A673 (cell line): ENCODE measurements around the gene PFKFB3. TPM values are rescaled to one million over a fixed set of nuclear protein-coding genes. Genes with fewer than 3 reads are reported as not detected.
"Not testable (repeated sequence)": the region's sequence is repeated elsewhere in the genome, so short reads cannot be mapped to it uniquely, and the experiment has no call there.

Source experiments
- BruUV-seq: library from RNA; stranded (reverse); fragments of 400-500 nt; replicated peaks from 2 replicates; lab custom pipeline; 2021; lab: Mats Ljungman, UMichigan
- CTCF ChIA-PET: fragments of 300-600 bp; sonication (Branson Sonifier 250); formaldehyde crosslinking; loops from one replicate; lab custom pipeline; 2022; ENCODE audit warnings: antibody characterized with exemption; lab: Charles Lee
- POLR2A ChIA-PET: fragments of 300-600 bp; sonication (Branson Sonifier 250); formaldehyde crosslinking; loops from one replicate; lab custom pipeline; 2022; ENCODE audit warnings: antibody characterized with exemption; ENCODE audit not compliant: low non-redundant PET; lab: Charles Lee
- DNase-seq: peaks from one replicate; pipeline ENCODE4 v3.0.0-alpha.2; 2015; ENCODE audit warnings: low spot score
- H3K27ac ChIP-seq: fragments of 200-600 bp; sonication (generic); 2 replicates; pipeline ENCODE4 v1.5.1; 2016; ENCODE audit warnings: mixed run types, low read depth, mild to moderate bottlenecking, mixed read lengths, antibody characterized with exemption, low read length; ENCODE audit not compliant: poor library complexity, severe bottlenecking
- H3K27me3 ChIP-seq: fragments of 200-600 bp; sonication (generic); replicated peaks from 2 replicates; pipeline ENCODE4 v1.6.1; 2017; ENCODE audit warnings: mixed run types, low read depth, mild to moderate bottlenecking, mixed read lengths, antibody characterized with exemption, low read length; ENCODE audit not compliant: insufficient read depth, poor library complexity
- H3K36me3 ChIP-seq: fragments of 200-600 bp; sonication (generic); 2 replicates; pipeline ENCODE4 v1.6.1; 2016; ENCODE audit warnings: mixed run types, mild to moderate bottlenecking, mixed read lengths, antibody characterized with exemption, low read length; ENCODE audit not compliant: insufficient read depth, poor library complexity, severe bottlenecking
- H3K4me1 ChIP-seq: fragments of 200-600 bp; sonication (generic); 2 replicates; pipeline ENCODE4 v1.6.1; 2017; ENCODE audit warnings: mixed run types, mild to moderate bottlenecking, mixed read lengths, antibody characterized with exemption, low read length; ENCODE audit not compliant: insufficient read depth, poor library complexity, severe bottlenecking
- H3K4me3 ChIP-seq: fragments of 200-600 bp; sonication (generic); 2 replicates; pipeline ENCODE4 v1.5.1; 2016; ENCODE audit warnings: low read depth, mixed run types, mild to moderate bottlenecking, mixed read lengths, low read length; ENCODE audit not compliant: poor library complexity, severe bottlenecking
- H3K9me3 ChIP-seq: fragments of 200-600 bp; sonication (generic); 2 replicates; pipeline ENCODE4 v1.6.1; 2016; ENCODE audit warnings: mixed run types, low read depth, mild to moderate bottlenecking, mixed read lengths, antibody characterized with exemption, low read length; ENCODE audit not compliant: poor library complexity, severe bottlenecking
- CTCF ChIP-seq: fragments of 300-800, 200-600 bp; sonication (generic); conservative IDR thresholded peaks from 2 replicates; pipeline ENCODE4 v1.5.1; 2017; ENCODE audit warnings: low read depth, mild to moderate bottlenecking, antibody characterized with exemption, low read length, moderate library complexity, mixed read lengths
- EZH2 ChIP-seq: fragments of 200-600 bp; sonication (generic); IDR thresholded peaks from 2 replicates; pipeline ENCODE4 v1.6.1; 2017; ENCODE audit warnings: borderline replicate concordance, low read depth, mild to moderate bottlenecking, mixed read lengths, antibody characterized with exemption, low read length; ENCODE audit not compliant: poor library complexity, severe bottlenecking
- intact Hi-C: fragments of 100-400 bp; cut with micrococcal nuclease; formaldehyde crosslinking; loops from one replicate; pipeline ENCODE4 v1.10.0; 2022; ENCODE audit not compliant: unreplicated experiment
- total RNA-seq: library from RNA; stranded (reverse); gene quantifications from 2 replicates; pipeline ENCODE4 v1.2.3, GENCODE V29; 2021

The PFKFB3 gene
- total RNA-seq, 1 experiment from 2014 or later = 53.0 TPM

GRCh38 chr10:6195846-6196245, 6.9 kb upstream of the PFKFB3 start:
- intact Hi-C loops = no loop called here
- Histone ChIP-seq H3K4me1 (peaks cover 2% of the 10 kb centered on the region), H3K27me3 (no peaks in the 10 kb centered on the region), H3K27ac (no peak overlapping the region), H3K36me3 (no peaks in the 10 kb centered on the region), H3K4me3 (no peak overlapping the region), H3K9me3 (no peaks in the 10 kb centered on the region)
- TF ChIP-seq EZH2 = no peak
- DNase-seq = no peak
- ChIA-PET CTCF (no interaction called here), POLR2A (no interaction called here)
- no TSS peak for BruUV-seq

- H3K4me1 ChIP-seq, H3K27me3 ChIP-seq, DNase-seq, H3K4me3 ChIP-seq, intact Hi-C loops, H3K36me3 ChIP-seq, POLR2A ChIA-PET, H3K9me3 ChIP-seq, H3K27ac ChIP-seq, BruUV-seq, CTCF ChIA-PET: not testable (repeated sequence)
Observed at GRCh38 chr10:6196524-6196923, 6.2 kb upstream of the PFKFB3 start.

GRCh38 chr10:6197321-6197720, 5.4 kb upstream of the PFKFB3 start:
- TF ChIP-seq CTCF (no peak), EZH2 (no peak)
- no peak for DNase-seq
- ChIA-PET POLR2A (no interaction called here), CTCF (no interaction called here)
- intact Hi-C loops = no loop called here
- no peaks in the 10 kb centered on the region for H3K36me3 ChIP-seq
- H3K9me3 ChIP-seq = no peaks in the 10 kb centered on the region
- no peaks in the 10 kb centered on the region for H3K27me3 ChIP-seq
- H3K4me3 ChIP-seq = no peak overlapping the region
- no TSS peak for BruUV-seq
- peaks cover 12% of the 10 kb centered on the region for H3K4me1 ChIP-seq
- H3K27ac ChIP-seq = no peak overlapping the region

- CTCF ChIA-PET = no interaction called here
- H3K27me3 ChIP-seq = no peaks in the 10 kb centered on the region
- intact Hi-C loops = no loop called here
Observed at GRCh38 chr10:6198171-6198570, 4.6 kb upstream of the PFKFB3 start.

More at GRCh38 chr10:6198171-6198570, 4.6 kb upstream of the PFKFB3 start:
- POLR2A ChIA-PET = no interaction called here
- no peak for TF ChIP-seq EZH2
- TF ChIP-seq CTCF = no peak
- Histone ChIP-seq H3K27ac (no peak overlapping the region), H3K36me3 (no peaks in the 10 kb centered on the region), H3K9me3 (no peaks in the 10 kb centered on the region), H3K4me3 (no peak overlapping the region), H3K4me1 (peaks cover 12% of the 10 kb centered on the region)
- no peak for DNase-seq
- BruUV-seq = no TSS peak
